Loucy (cell line): ENCODE data around the gene ACTR5.

ENCODE experiments used
- EZH2phosphoT487 ChIP-seq: fragments of 200-600 bp; IDR thresholded peaks from 2 replicates; pipeline ENCODE4 v1.6.1; 2018; ENCODE audit warnings: antibody characterized with exemption, mild to moderate bottlenecking, moderate library complexity, borderline replicate concordance
- TF ChIP-seq, protein P1 (sequence below): fragments of 200-600 bp; sonication (generic); conservative IDR thresholded peaks from 2 replicates; pipeline ENCODE4 v1.5.1; 2014; ENCODE audit warnings: mild to moderate bottlenecking, antibody characterized with exemption, low read length

GRCh38 chr20:38723017-38723847 lies 25.0 kb upstream of the ACTR5 start:
- TF ChIP-seq, protein P1, sequence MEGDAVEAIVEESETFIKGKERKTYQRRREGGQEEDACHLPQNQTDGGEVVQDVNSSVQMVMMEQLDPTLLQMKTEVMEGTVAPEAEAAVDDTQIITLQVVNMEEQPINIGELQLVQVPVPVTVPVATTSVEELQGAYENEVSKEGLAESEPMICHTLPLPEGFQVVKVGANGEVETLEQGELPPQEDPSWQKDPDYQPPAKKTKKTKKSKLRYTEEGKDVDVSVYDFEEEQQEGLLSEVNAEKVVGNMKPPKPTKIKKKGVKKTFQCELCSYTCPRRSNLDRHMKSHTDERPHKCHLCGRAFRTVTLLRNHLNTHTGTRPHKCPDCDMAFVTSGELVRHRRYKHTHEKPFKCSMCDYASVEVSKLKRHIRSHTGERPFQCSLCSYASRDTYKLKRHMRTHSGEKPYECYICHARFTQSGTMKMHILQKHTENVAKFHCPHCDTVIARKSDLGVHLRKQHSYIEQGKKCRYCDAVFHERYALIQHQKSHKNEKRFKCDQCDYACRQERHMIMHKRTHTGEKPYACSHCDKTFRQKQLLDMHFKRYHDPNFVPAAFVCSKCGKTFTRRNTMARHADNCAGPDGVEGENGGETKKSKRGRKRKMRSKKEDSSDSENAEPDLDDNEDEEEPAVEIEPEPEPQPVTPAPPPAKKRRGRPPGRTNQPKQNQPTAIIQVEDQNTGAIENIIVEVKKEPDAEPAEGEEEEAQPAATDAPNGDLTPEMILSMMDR, result no peak
- TF ChIP-seq EZH2phosphoT487, result no peak
